MCF 10A (cell line): Measurements from ENCODE around the gene FASN. TPM values are rescaled to one million over a fixed set of nuclear protein-coding genes. Genes with fewer than 3 reads are reported as not detected.

Experiments used
- BruUV-seq: library from RNA; stranded (reverse); fragments of 400-500 nt; replicated peaks from 2 replicates; lab custom pipeline; 2021; lab: Mats Ljungman, UMichigan
- CTCF ChIA-PET: fragments of 300-600 bp; sonication (Branson Sonifier 250); formaldehyde crosslinking; extraction: SDS; loops from one replicate; lab custom pipeline; 2021; ENCODE audit warnings: antibody characterized with exemption, inconsistent platforms; lab: Yijun Ruan, JAX
- POLR2A ChIA-PET: fragments of 300-600, 350-650 bp; sonication (Branson Sonifier 250); formaldehyde crosslinking; extraction: SDS; loops from one replicate; lab custom pipeline; 2020; ENCODE audit warnings: antibody characterized with exemption, inconsistent platforms; lab: Yijun Ruan, JAX
- DNase-seq: peaks from one replicate; pipeline ENCODE4 v3.0.0-alpha.2; 2018; ENCODE audit not compliant: unreplicated experiment
- H3K27ac Mint-ChIP-seq: one replicate; pipeline ENCODE4 v1.8.0; 2022; ENCODE audit warnings: mild to moderate bottlenecking, low read depth, mixed read lengths; ENCODE audit not compliant: unreplicated experiment
- H3K27me3 Mint-ChIP-seq: one replicate; pipeline ENCODE4 v1.8.0; 2022; ENCODE audit warnings: mixed read lengths; ENCODE audit not compliant: insufficient read depth, unreplicated experiment
- H3K36me3 Mint-ChIP-seq: one replicate; pipeline ENCODE4 v1.8.0; 2022; ENCODE audit warnings: mild to moderate bottlenecking, moderate library complexity, mixed read lengths; ENCODE audit not compliant: insufficient read depth, unreplicated experiment
- H3K4me1 Mint-ChIP-seq: one replicate; pipeline ENCODE4 v1.8.0; 2022; ENCODE audit warnings: mixed read lengths; ENCODE audit not compliant: insufficient read depth, unreplicated experiment
- H3K4me3 Mint-ChIP-seq: one replicate; pipeline ENCODE4 v1.8.0; 2022; ENCODE audit warnings: mild to moderate bottlenecking, moderate library complexity, mixed read lengths; ENCODE audit not compliant: unreplicated experiment
- H3K9me3 Mint-ChIP-seq: one replicate; pipeline ENCODE4 v1.8.0; 2022; ENCODE audit warnings: mixed read lengths; ENCODE audit not compliant: unreplicated experiment
- CTCF ChIP-seq: fragments of 200-600 bp; IDR thresholded peaks from one replicate; pipeline ENCODE4 v1.8.0; 2022; ENCODE audit warnings: antibody characterized with exemption, mild to moderate bottlenecking; ENCODE audit not compliant: unreplicated experiment
- intact Hi-C: fragments of 100-400 bp; cut with micrococcal nuclease; formaldehyde crosslinking; loops from 2 replicates; pipeline ENCODE4 v1.14.1; 2022
- total RNA-seq: library from RNA; stranded (reverse); gene quantifications from 2 replicates; pipeline ENCODE4 v1.2.3, GENCODE V29; 2022

Gene FASN
- total RNA-seq, 1 experiment from 2014 or later, result 120 TPM

GRCh38 chr17:82091264-82092066, 6.6 kb downstream of the FASN start:
- H3K9me3 Mint-ChIP-seq, result no peaks in the 10 kb centered on the region
- ChIA-PET CTCF (interaction anchor here (1.0 kb wide), 1 partner anchor 64 kb away, joined by 3 read pairs; no protein-coding TSS in a partner anchor), POLR2A (no interaction called here)
- H3K4me3 Mint-ChIP-seq, result no peak overlapping the region
- DNase-seq, result no peak
- no peaks in the 10 kb centered on the region for H3K4me1 Mint-ChIP-seq
- TF ChIP-seq CTCF, result no peak
- no TSS peak for BruUV-seq
- H3K27ac Mint-ChIP-seq, result no peak overlapping the region
- peaks cover 93% of the 10 kb centered on the region for H3K36me3 Mint-ChIP-seq
- intact Hi-C loops, result loop anchor here (10.0 kb wide), 1 partner anchor 57 kb away; the partner anchor contains the start of genes DCXR and RAC3
- no peaks in the 10 kb centered on the region for H3K27me3 Mint-ChIP-seq

GRCh38 chr17:82090549-82091263, 7.3 kb downstream of the FASN start:
- H3K27me3 Mint-ChIP-seq, result no peaks in the 10 kb centered on the region
- no peaks in the 10 kb centered on the region for H3K9me3 Mint-ChIP-seq
- intact Hi-C loops, result loop anchor here (10.0 kb wide), 1 partner anchor 56 kb away; the partner anchor contains the start of genes DCXR and RAC3
- no peak overlapping the region for H3K4me3 Mint-ChIP-seq
- H3K36me3 Mint-ChIP-seq, result peaks cover 86% of the 10 kb centered on the region
- TF ChIP-seq CTCF, result no peak
- CTCF ChIA-PET, result no interaction called here
- no peak for DNase-seq
- no TSS peak for BruUV-seq
- POLR2A ChIA-PET, result no interaction called here
- H3K4me1 Mint-ChIP-seq, result no peaks in the 10 kb centered on the region
- no peak overlapping the region for H3K27ac Mint-ChIP-seq

GRCh38 chr17:82089723-82090548, 8.1 kb downstream of the FASN start:
- peaks cover 85% of the 10 kb centered on the region for H3K36me3 Mint-ChIP-seq
- intact Hi-C loops, result loop anchor here (10.0 kb wide), 1 partner anchor 55 kb away; the partner anchor contains the start of genes DCXR and RAC3
- no peaks in the 10 kb centered on the region for H3K27me3 Mint-ChIP-seq
- BruUV-seq, result no TSS peak
- no peak overlapping the region for H3K27ac Mint-ChIP-seq
- ChIA-PET CTCF (interaction anchor here (0.7 kb wide), 1 partner anchor 130 kb away, joined by 3 read pairs; no protein-coding TSS in a partner anchor), POLR2A (interaction anchor here (1.3 kb wide), 1 partner anchor 10 kb away, joined by 6 read pairs; no protein-coding TSS in a partner anchor)
- H3K9me3 Mint-ChIP-seq, result no peaks in the 10 kb centered on the region
- TF ChIP-seq CTCF, result no peak
- DNase-seq, result no peak
- H3K4me3 Mint-ChIP-seq, result no peak overlapping the region
- H3K4me1 Mint-ChIP-seq, result no peaks in the 10 kb centered on the region
